SJSA1 (cell line): ENCODE measurements around the gene TNS1. TPM values are rescaled to one million over a fixed set of nuclear protein-coding genes. Genes with fewer than 3 reads are reported as not detected.
A peak's percentile ranks its signal among the peaks of the same experiment; 100 is the strongest.

ENCODE experiments used
- DNase-seq, 2 experiments: peaks; one replicate each; pipeline ENCODE4 v3.0.0-alpha.2; 2015 to 2020; ENCODE audit warnings: low spot score in 2 of 2, low read depth in 1 of 2
- H3K27ac ChIP-seq: fragments of 250-450 bp; sonication (Bioruptor Pico); 2 replicates; pipeline ENCODE4 v1.5.1; 2020; ENCODE audit warnings: mild to moderate bottlenecking, moderate library complexity
- H3K27me3 ChIP-seq: fragments of 250-450 bp; sonication (Bioruptor Pico); replicated peaks from 2 replicates; pipeline ENCODE4 v1.5.1; 2020; ENCODE audit warnings: mild to moderate bottlenecking, moderate library complexity
- H3K36me3 ChIP-seq: fragments of 250-450 bp; sonication (Bioruptor Pico); 2 replicates; pipeline ENCODE4 v1.5.1; 2020; ENCODE audit warnings: mild to moderate bottlenecking
- H3K4me1 ChIP-seq: fragments of 250-450 bp; sonication (Bioruptor Pico); replicated peaks from 2 replicates; pipeline ENCODE4 v1.6.1; 2021; ENCODE audit warnings: mild to moderate bottlenecking
- H3K4me3 ChIP-seq: fragments of 250-450 bp; sonication (Bioruptor Pico); 2 replicates; pipeline ENCODE4 v1.5.1; 2020; ENCODE audit warnings: mild to moderate bottlenecking
- H3K9me3 ChIP-seq: fragments of 250-450 bp; sonication (Bioruptor Pico); replicated peaks from 2 replicates; pipeline ENCODE4 v1.5.1; 2020; ENCODE audit warnings: mild to moderate bottlenecking
- total RNA-seq: library from RNA; depleted of rRNA; stranded (reverse); fragments of >200 nt; shearing (Covaris generic); gene quantifications from 2 replicates; pipeline ENCODE4 v1.2.3, GENCODE V29; 2014

TNS1 gene
- total RNA-seq, 1 experiment from 2014 or later = 9.8 TPM

GRCh38 chr2:217801711-217802110 lies 201.1 kb downstream of the TNS1 start:
- H3K27ac ChIP-seq = no peak overlapping the region
- no peak overlapping the region for H3K4me3 ChIP-seq
- no peaks in the 10 kb centered on the region for H3K9me3 ChIP-seq
- H3K4me1 ChIP-seq = no peaks in the 10 kb centered on the region
- DNase-seq = no peak
- H3K27me3 ChIP-seq = no peaks in the 10 kb centered on the region
- H3K36me3 ChIP-seq = no peaks in the 10 kb centered on the region

- no peak overlapping the region for H3K27ac ChIP-seq
Observed at GRCh38 chr2:217801115-217801531, 201.7 kb downstream of the TNS1 start.

GRCh38 chr2:217800433-217801114 lies 202.2 kb downstream of the TNS1 start:
- Histone ChIP-seq H3K4me1 (no peaks in the 10 kb centered on the region), H3K36me3 (no peaks in the 10 kb centered on the region), H3K9me3 (no peaks in the 10 kb centered on the region), H3K27me3 (no peaks in the 10 kb centered on the region), H3K4me3 (no peak overlapping the region), H3K27ac (no peak overlapping the region)
- no peak for DNase-seq

More at GRCh38 chr2:217801115-217801531, 201.7 kb downstream of the TNS1 start:
- H3K36me3 ChIP-seq = no peaks in the 10 kb centered on the region
- H3K4me3 ChIP-seq = no peak overlapping the region
- DNase-seq = no peak
- no peaks in the 10 kb centered on the region for H3K9me3 ChIP-seq
- no peaks in the 10 kb centered on the region for H3K27me3 ChIP-seq
- no peaks in the 10 kb centered on the region for H3K4me1 ChIP-seq

GRCh38 chr2:217799563-217800432 lies 203.0 kb downstream of the TNS1 start:
- Histone ChIP-seq H3K9me3 (no peaks in the 10 kb centered on the region), H3K36me3 (no peaks in the 10 kb centered on the region), H3K4me1 (no peaks in the 10 kb centered on the region), H3K27ac (no peak overlapping the region), H3K27me3 (no peaks in the 10 kb centered on the region), H3K4me3 (no peak overlapping the region)
- DNase-seq = no peak

GRCh38 chr2:217798743-217799562 lies 203.8 kb downstream of the TNS1 start:
- H3K9me3 ChIP-seq = no peaks in the 10 kb centered on the region
- H3K36me3 ChIP-seq = no peaks in the 10 kb centered on the region
- H3K27ac ChIP-seq = no peak overlapping the region
- H3K27me3 ChIP-seq = no peaks in the 10 kb centered on the region
- no peak overlapping the region for H3K4me3 ChIP-seq
- H3K4me1 ChIP-seq = no peaks in the 10 kb centered on the region
- DNase-seq = no peak

GRCh38 chr2:217798191-217798590 lies 204.6 kb downstream of the TNS1 start:
- Histone ChIP-seq H3K4me3 (no peak overlapping the region), H3K27ac (no peak overlapping the region), H3K9me3 (no peaks in the 10 kb centered on the region), H3K36me3 (no peaks in the 10 kb centered on the region), H3K27me3 (no peaks in the 10 kb centered on the region), H3K4me1 (no peaks in the 10 kb centered on the region)
- no peak for DNase-seq

GRCh38 chr2:217797661-217798069 lies 205.1 kb downstream of the TNS1 start:
- no peaks in the 10 kb centered on the region; the same call in 1 of the 2 replicates for H3K9me3 ChIP-seq
- H3K27ac ChIP-seq = no peak overlapping the region
- peak in 1 of 2 experiments; percentile 38 for DNase-seq
- no peaks in the 10 kb centered on the region for H3K4me1 ChIP-seq
- no peaks in the 10 kb centered on the region for H3K27me3 ChIP-seq
- H3K36me3 ChIP-seq = no peaks in the 10 kb centered on the region
- no peak overlapping the region for H3K4me3 ChIP-seq

- DNase-seq = peak in 1 of 2 experiments; percentile 32
- Histone ChIP-seq H3K27me3 (no peaks in the 10 kb centered on the region), H3K9me3 (no peaks in the 10 kb centered on the region; the same call in 1 of the 2 replicates), H3K4me1 (no peaks in the 10 kb centered on the region), H3K36me3 (no peaks in the 10 kb centered on the region), H3K27ac (no peak overlapping the region), H3K4me3 (no peak overlapping the region)
Observed at GRCh38 chr2:217797165-217797564, 205.6 kb downstream of the TNS1 start.

- Histone ChIP-seq H3K9me3 (no peaks in the 10 kb centered on the region; the same call in 1 of the 2 replicates), H3K4me3 (no peak overlapping the region), H3K27ac (no peak overlapping the region), H3K27me3 (no peaks in the 10 kb centered on the region), H3K36me3 (no peaks in the 10 kb centered on the region), H3K4me1 (no peaks in the 10 kb centered on the region)
- DNase-seq = peak in 1 of 2 experiments; percentile 33
Observed at GRCh38 chr2:217795706-217796465, 206.9 kb downstream of the TNS1 start.

GRCh38 chr2:217795067-217795466 lies 207.7 kb downstream of the TNS1 start:
- no peak overlapping the region for H3K27ac ChIP-seq
- H3K4me3 ChIP-seq = no peak overlapping the region
- no peaks in the 10 kb centered on the region; the same call in 1 of the 2 replicates for H3K9me3 ChIP-seq
- no peak for DNase-seq
- H3K27me3 ChIP-seq = no peaks in the 10 kb centered on the region
- no peaks in the 10 kb centered on the region for H3K4me1 ChIP-seq
- H3K36me3 ChIP-seq = no peaks in the 10 kb centered on the region

GRCh38 chr2:217794133-217794986 lies 208.4 kb downstream of the TNS1 start:
- no peak overlapping the region for H3K4me3 ChIP-seq
- no peak overlapping the region for H3K27ac ChIP-seq
- DNase-seq = peak in 1 of 2 experiments; percentile 34
- H3K36me3 ChIP-seq = no peaks in the 10 kb centered on the region
- H3K9me3 ChIP-seq = no peaks in the 10 kb centered on the region; the same call in 1 of the 2 replicates
- no peaks in the 10 kb centered on the region for H3K27me3 ChIP-seq
- H3K4me1 ChIP-seq = no peaks in the 10 kb centered on the region

GRCh38 chr2:217793566-217794132 lies 209.1 kb downstream of the TNS1 start:
- H3K9me3 ChIP-seq = no peaks in the 10 kb centered on the region; the same call in 1 of the 2 replicates

More at GRCh38 chr2:217793566-217794132, 209.1 kb downstream of the TNS1 start:
- no peaks in the 10 kb centered on the region for H3K36me3 ChIP-seq
- H3K27ac ChIP-seq = no peak overlapping the region
- no peaks in the 10 kb centered on the region for H3K4me1 ChIP-seq
- no peaks in the 10 kb centered on the region for H3K27me3 ChIP-seq
- peak in 1 of 2 experiments; percentile 26 for DNase-seq
- no peak overlapping the region for H3K4me3 ChIP-seq
